ENCODE measurements around the gene CAPRIN1. TPM values are rescaled to one million over a fixed set of nuclear protein-coding genes. Genes with fewer than 3 reads are reported as not detected.
A peak's percentile ranks its signal among the peaks of the same experiment; 100 is the strongest.

CAPRIN1 gene
- total and polyA plus RNA-seq, 4 donors = 65.6 to 285 (median 119) TPM

GRCh38 chr11:34044664-34045485 lies 6.7 kb upstream of the CAPRIN1 start:
- Histone ChIP-seq H3K4me3 (no peak overlapping the region), H3K36me3 (ENCODE audit: control insufficient read depth in 4 of 4, insufficient read depth in 4 of 4, low read length in 4 of 4) (no peaks in the 10 kb centered on the region), H3K9ac (ENCODE audit: insufficient read depth in 1 of 2, low read length in 2 of 2) (no peak overlapping the region), H3K4me1 (ENCODE audit: control insufficient read depth in 5 of 5, insufficient read depth in 5 of 5, low read length in 5 of 5) (peaks cover 0 to 2% (median 0%) of the 10 kb centered on the region in 5 donors), H3K27ac (ENCODE audit: low read depth in 1 of 2, low read length in 1 of 2) (no peak overlapping the region), H3K27me3 (ENCODE audit: control insufficient read depth in 3 of 3, insufficient read depth in 3 of 3, low read length in 2 of 3) (no peaks in the 10 kb centered on the region), H3K9me3 (ENCODE audit: control insufficient read depth in 4 of 4, insufficient read depth in 3 of 4, low read length in 3 of 4) (no peaks in the 10 kb centered on the region)
- DNase-seq (no peak), ATAC-seq (ENCODE audit: insufficient read depth, low FRiP score) (peak; percentile 59)
- 66 to 71% methylated on average over 27 of the region's 27 CpGs for WGBS, 2 donors
- no peak for TF ChIP-seq CTCF (IDR thresholded peaks at IDR 0.05; ENCODE audit: control extremely low read depth, extremely low read depth)

- no peak for ATAC-seq (ENCODE audit: insufficient read depth, low FRiP score)
- 79% methylated on average over 4 of the region's 4 CpGs for WGBS, 2 donors
- H3K36me3 ChIP-seq (ENCODE audit: control insufficient read depth in 4 of 4, insufficient read depth in 4 of 4, low read length in 4 of 4) = peaks cover 0 to 5% (median 0%) of the 10 kb centered on the region in 4 donors
- H3K27me3 ChIP-seq (ENCODE audit: control insufficient read depth in 3 of 3, insufficient read depth in 3 of 3, low read length in 2 of 3) = no peaks in the 10 kb centered on the region
- H3K4me1 ChIP-seq (ENCODE audit: control insufficient read depth in 5 of 5, insufficient read depth in 5 of 5, low read length in 5 of 5) = peaks cover 0 to 11% (median 2%) of the 10 kb centered on the region in 5 donors
- TF ChIP-seq CTCF (IDR thresholded peaks at IDR 0.05; ENCODE audit: control extremely low read depth, extremely low read depth) = no peak
- DNase-seq = no peak
- no peak overlapping the region for H3K9ac ChIP-seq (ENCODE audit: insufficient read depth in 1 of 2, low read length in 2 of 2)
- no peaks in the 10 kb centered on the region for H3K9me3 ChIP-seq (ENCODE audit: control insufficient read depth in 4 of 4, insufficient read depth in 3 of 4, low read length in 3 of 4)
- H3K27ac ChIP-seq (ENCODE audit: low read depth in 1 of 2, low read length in 1 of 2) = no peak overlapping the region
- H3K4me3 ChIP-seq = no peak overlapping the region
These were observed 2.5 kb upstream of the CAPRIN1 start for GRCh38 chr11:34049028-34049427.

DNA sequence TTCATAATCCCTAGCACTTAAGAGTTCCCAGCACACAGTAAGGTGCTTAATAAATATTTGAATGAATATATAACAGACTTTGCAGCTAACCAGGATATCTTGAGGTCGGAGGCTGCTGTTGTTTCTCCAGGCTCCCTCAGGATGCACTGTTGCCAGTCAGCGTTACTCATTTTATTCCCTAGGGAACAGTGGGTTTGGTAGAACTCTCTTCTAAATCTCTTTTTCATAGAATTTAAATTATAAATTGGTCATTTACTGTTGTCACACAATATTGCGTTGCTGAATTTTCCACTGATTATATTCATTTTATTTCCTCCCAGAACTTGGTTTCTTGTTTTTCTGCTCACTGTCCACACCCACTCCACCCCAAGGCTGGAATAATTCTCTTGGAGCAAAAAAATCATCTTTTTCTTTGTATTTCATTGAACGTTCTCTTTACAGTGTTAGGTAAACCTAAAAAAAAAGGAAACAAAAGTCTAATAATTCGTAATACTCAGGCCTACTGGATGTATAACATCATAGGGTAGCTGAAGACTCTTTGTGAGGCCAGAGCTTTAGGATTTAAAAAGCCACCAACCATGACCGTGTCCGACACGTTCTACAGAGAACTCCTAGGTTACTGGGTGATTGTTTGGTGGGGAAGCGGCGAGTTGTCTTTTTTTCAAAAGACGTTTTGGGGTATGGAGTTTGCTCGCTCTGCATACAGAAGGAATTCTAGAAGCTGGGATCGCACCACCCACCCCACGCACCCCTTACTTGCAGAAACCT lies 766 bp upstream of the CAPRIN1 start:
- Histone ChIP-seq H3K9ac (ENCODE audit: insufficient read depth in 1 of 2, low read length in 2 of 2) (peak overlapping the region in 1 of 2 donors; percentile 85), H3K27ac (ENCODE audit: low read depth in 1 of 2, low read length in 1 of 2) (peak overlapping the region; percentile 100), H3K9me3 (ENCODE audit: control insufficient read depth in 4 of 4, insufficient read depth in 3 of 4, low read length in 3 of 4) (no peaks in the 10 kb centered on the region), H3K4me1 (ENCODE audit: control insufficient read depth in 5 of 5, insufficient read depth in 5 of 5, low read length in 5 of 5) (peaks cover 0 to 23% (median 5%) of the 10 kb centered on the region in 5 donors), H3K27me3 (ENCODE audit: control insufficient read depth in 3 of 3, insufficient read depth in 3 of 3, low read length in 2 of 3) (no peaks in the 10 kb centered on the region), H3K36me3 (ENCODE audit: control insufficient read depth in 4 of 4, insufficient read depth in 4 of 4, low read length in 4 of 4) (peaks cover 2 to 8% (median 5%) of the 10 kb centered on the region in 4 donors), H3K4me3 (peak overlapping the region; percentile 16)
- DNase-seq (peak in 2 of 3 donors; percentile 13 to 16), ATAC-seq (ENCODE audit: insufficient read depth, low FRiP score) (peak; percentile 0)
- no peak for TF ChIP-seq CTCF (IDR thresholded peaks at IDR 0.05; ENCODE audit: control extremely low read depth, extremely low read depth)
- WGBS, 2 donors = 13 to 16% methylated on average over 14 of the region's 14 CpGs
